GM12878 (cell line): Measurements from ENCODE around the gene NSD2.

Experiments
- BMI1 ChIP-seq: fragments of 450-650 bp; IDR thresholded peaks from 2 replicates; pipeline ENCODE4 v1.6.1; 2016; ENCODE audit warnings: mild to moderate bottlenecking, moderate library complexity, borderline replicate concordance
- CREB1 ChIP-seq: IDR thresholded peaks from 2 replicates; pipeline ENCODE4 v1.6.1; 2012; ENCODE audit warnings: low read depth, mild to moderate bottlenecking, inconsistent platforms
- CTCF ChIP-seq, 3 experiments: IDR thresholded peaks in 2 of 3; conservative IDR thresholded peaks in 1 of 3; 2 replicates each; pipeline ENCODE4 v1.5.1; 2011; ENCODE audit warnings: low read depth in 3 of 3, low read length in 3 of 3, mild to moderate bottlenecking in 3 of 3, control low read depth in 2 of 3, moderate library complexity in 2 of 3, inconsistent platforms in 1 of 3, mixed read lengths in 1 of 3; ENCODE audit not compliant: control insufficient read depth in 2 of 3, insufficient read depth in 1 of 3; ENCODE audit errors: extremely low read depth in 1 of 3
- LARP7 ChIP-seq: fragments of 450-650 bp; IDR thresholded peaks from 2 replicates; pipeline ENCODE4 v1.6.1; 2017; ENCODE audit warnings: mild to moderate bottlenecking
- POLR2A ChIP-seq: IDR thresholded peaks from 2 replicates; pipeline ENCODE4 v1.6.1; 2011; ENCODE audit warnings: low read depth, mild to moderate bottlenecking, low read length
- SUZ12 ChIP-seq: fragments of 200-600 bp; sonication (generic); IDR thresholded peaks from one replicate; pipeline ENCODE4 v1.6.1; 2018; ENCODE audit warnings: antibody characterized with exemption, mild to moderate bottlenecking; ENCODE audit not compliant: unreplicated experiment
- USF1 ChIP-seq: IDR thresholded peaks from 2 replicates; pipeline ENCODE4 v1.6.1; 2011; ENCODE audit warnings: borderline replicate concordance, low read depth, mild to moderate bottlenecking, moderate library complexity, mixed read lengths, low read length; ENCODE audit not compliant: insufficient read depth; ENCODE audit errors: extremely low read length

- TF ChIP-seq USF1 (no peak), BMI1 (no peak), LARP7 (no peak), SUZ12 (no peak), CREB1 (no peak), POLR2A (no peak), CTCF (IDR thresholded peaks at IDR 0.05 in 2 of 3, conservative IDR thresholded peaks at IDR 0.05 in 1 of 3; ENCODE audit: control insufficient read depth in 2 of 3, extremely low read depth in 1 of 3, insufficient read depth in 1 of 3, low read depth in 3 of 3, low read length in 3 of 3) (no peak)
Observed at GRCh38 chr4:1968686-1969295, 97.6 kb downstream of the NSD2 start.
